ENCODE measurements around the gene ACTL8. TPM values are rescaled to one million over a fixed set of nuclear protein-coding genes. Genes with fewer than 3 reads are reported as not detected.

The ACTL8 gene
- total RNA-seq, 1 donor from 2014 or later = not detected

GRCh38 chr1:17828991-17829390 is 73.9 kb downstream of the ACTL8 start:
- DNase-seq (ENCODE audit: low spot score) = peak; percentile 14
- intact Hi-C loops (cut with DNase I) = no loop called here
- ATAC-seq = no peak

GRCh38 chr1:17829579-17829978 is 74.4 kb downstream of the ACTL8 start:
- intact Hi-C loops (cut with DNase I) = no loop called here
- ATAC-seq = no peak
- DNase-seq (ENCODE audit: low spot score) = peak; percentile 28

GRCh38 chr1:17831597-17831996 is 76.5 kb downstream of the ACTL8 start:
- ATAC-seq = no peak
- intact Hi-C loops (cut with DNase I) = no loop called here
- peak; percentile 45 for DNase-seq (ENCODE audit: low spot score)

- DNase-seq (ENCODE audit: low spot score) = peak; percentile 41
These were observed 78.7 kb downstream of the ACTL8 start for GRCh38 chr1:17833661-17834501.

GRCh38 chr1:17834561-17835100 is 79.5 kb downstream of the ACTL8 start:
- peak; percentile 9 for DNase-seq (ENCODE audit: low spot score)
- ATAC-seq = no peak
- intact Hi-C loops (cut with DNase I) = no loop called here

More at GRCh38 chr1:17833661-17834501, 78.7 kb downstream of the ACTL8 start:
- intact Hi-C loops (cut with DNase I) = no loop called here
- ATAC-seq = no peak

GRCh38 chr1:17837233-17838030 is 82.3 kb downstream of the ACTL8 start:
- ATAC-seq (no peak), DNase-seq (ENCODE audit: low spot score) (peak; percentile 18)
- intact Hi-C loops (cut with DNase I) = no loop called here

- intact Hi-C loops (cut with DNase I) = no loop called here
- no peak for DNase-seq (ENCODE audit: low spot score)
These were observed 84.6 kb downstream of the ACTL8 start for GRCh38 chr1:17839641-17840196.

GRCh38 chr1:17841944-17842343 is 86.8 kb downstream of the ACTL8 start:
- no peak for DNase-seq (ENCODE audit: low spot score)
- intact Hi-C loops (cut with DNase I) = no loop called here
- no peak for ATAC-seq

More at GRCh38 chr1:17839641-17840196, 84.6 kb downstream of the ACTL8 start:
- no peak for ATAC-seq

GRCh38 chr1:17842686-17843085 is 87.6 kb downstream of the ACTL8 start:
- intact Hi-C loops (cut with DNase I) = no loop called here
- no peak for ATAC-seq
- DNase-seq (ENCODE audit: low spot score) = no peak

- ATAC-seq (no peak), DNase-seq (ENCODE audit: low spot score) (no peak)
- intact Hi-C loops (cut with DNase I) = no loop called here
These were observed 89.2 kb downstream of the ACTL8 start for GRCh38 chr1:17844185-17844826.

- DNase-seq (ENCODE audit: low spot score) (no peak), ATAC-seq (no peak)
- intact Hi-C loops (cut with DNase I) = no loop called here
These were observed 90.5 kb downstream of the ACTL8 start for GRCh38 chr1:17845583-17845982.

GRCh38 chr1:17846341-17846740 is 91.2 kb downstream of the ACTL8 start:
- DNase-seq (ENCODE audit: low spot score) (no peak), ATAC-seq (no peak)
- intact Hi-C loops (cut with DNase I) = no loop called here

- ATAC-seq = no peak
- intact Hi-C loops (cut with DNase I) = no loop called here
- no peak for DNase-seq (ENCODE audit: low spot score)
These were observed 92.0 kb downstream of the ACTL8 start for GRCh38 chr1:17847111-17847510.

- ATAC-seq = no peak
- intact Hi-C loops (cut with DNase I) = no loop called here
- DNase-seq (ENCODE audit: low spot score) = no peak
These were observed 94.1 kb downstream of the ACTL8 start for GRCh38 chr1:17849216-17849615.

- DNase-seq (ENCODE audit: low spot score) = no peak
- no peak for ATAC-seq
- intact Hi-C loops (cut with DNase I) = no loop called here
These were observed 95.9 kb downstream of the ACTL8 start for GRCh38 chr1:17851056-17851455.

GRCh38 chr1:17852383-17852782 is 97.2 kb downstream of the ACTL8 start:
- no peak for ATAC-seq
- intact Hi-C loops (cut with DNase I) = no loop called here
- no peak for DNase-seq (ENCODE audit: low spot score)

- intact Hi-C loops (cut with DNase I) = no loop called here
- no peak for ATAC-seq
- DNase-seq (ENCODE audit: low spot score) = no peak
These were observed 98.3 kb downstream of the ACTL8 start for GRCh38 chr1:17853241-17853935.

GRCh38 chr1:17856496-17857108 is 101.5 kb downstream of the ACTL8 start:
- ATAC-seq (no peak), DNase-seq (ENCODE audit: low spot score) (no peak)
- intact Hi-C loops (cut with DNase I) = no loop called here

All from sciatic nerve (tissue), 2 donors.